Stimulated activated CD8-positive, alpha-beta memory T cell treated with anti-CD3 and anti-CD28 coated beads, Interleukin-4, amount 100 ng/mL, for 48 hours (primary cell): Measurements from ENCODE around the gene TBC1D16.

Source experiments
- DNase-seq: peaks from one replicate; pipeline ENCODE4 v3.0.0-alpha.2; 2020

The TBC1D16 gene

DNA sequence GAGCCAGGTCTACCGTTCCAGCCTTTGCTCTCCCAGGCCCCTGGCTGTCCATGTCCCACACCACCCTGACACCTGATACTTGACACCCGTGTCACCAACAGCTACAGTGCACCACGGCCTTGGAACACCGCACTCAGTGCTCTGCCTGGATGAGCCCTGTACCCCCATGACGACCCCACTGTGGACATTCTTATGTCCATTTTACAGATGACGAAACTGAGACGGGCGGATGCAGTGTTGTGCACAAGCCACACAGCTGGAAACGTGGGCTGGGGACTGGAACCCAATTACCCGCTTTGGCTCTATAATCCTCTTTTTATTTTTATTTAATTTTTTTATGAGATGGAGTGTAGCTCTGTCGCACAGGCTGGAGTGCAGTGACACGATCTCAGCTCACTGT, 112.9 kb downstream of the TBC1D16 start:
- no peak for DNase-seq

DNA sequence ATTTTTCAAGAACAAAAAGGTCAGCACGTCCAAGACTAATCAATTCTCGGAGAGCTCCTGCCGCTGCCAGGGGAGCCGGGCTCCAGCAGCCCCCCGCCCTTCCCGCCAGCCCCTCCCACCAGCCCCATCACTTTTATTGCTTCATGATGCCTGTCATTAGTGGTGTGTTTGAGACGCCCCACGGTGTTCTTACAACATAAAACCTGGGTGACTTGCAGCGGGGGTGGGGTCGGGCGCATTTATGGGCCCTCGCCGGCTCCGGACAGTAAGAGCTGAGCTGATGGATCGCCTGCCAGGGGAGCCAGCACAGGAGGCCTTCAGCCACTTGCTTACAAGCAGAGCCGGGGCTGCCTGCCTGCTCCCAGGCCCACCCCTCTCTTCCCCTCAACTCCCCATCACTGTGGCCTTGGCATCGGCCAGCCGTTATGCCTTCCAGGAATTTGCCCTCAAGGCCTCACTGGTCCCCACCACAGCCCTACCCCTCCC, 113.5 kb downstream of the TBC1D16 start:
- DNase-seq, result no peak

DNA sequence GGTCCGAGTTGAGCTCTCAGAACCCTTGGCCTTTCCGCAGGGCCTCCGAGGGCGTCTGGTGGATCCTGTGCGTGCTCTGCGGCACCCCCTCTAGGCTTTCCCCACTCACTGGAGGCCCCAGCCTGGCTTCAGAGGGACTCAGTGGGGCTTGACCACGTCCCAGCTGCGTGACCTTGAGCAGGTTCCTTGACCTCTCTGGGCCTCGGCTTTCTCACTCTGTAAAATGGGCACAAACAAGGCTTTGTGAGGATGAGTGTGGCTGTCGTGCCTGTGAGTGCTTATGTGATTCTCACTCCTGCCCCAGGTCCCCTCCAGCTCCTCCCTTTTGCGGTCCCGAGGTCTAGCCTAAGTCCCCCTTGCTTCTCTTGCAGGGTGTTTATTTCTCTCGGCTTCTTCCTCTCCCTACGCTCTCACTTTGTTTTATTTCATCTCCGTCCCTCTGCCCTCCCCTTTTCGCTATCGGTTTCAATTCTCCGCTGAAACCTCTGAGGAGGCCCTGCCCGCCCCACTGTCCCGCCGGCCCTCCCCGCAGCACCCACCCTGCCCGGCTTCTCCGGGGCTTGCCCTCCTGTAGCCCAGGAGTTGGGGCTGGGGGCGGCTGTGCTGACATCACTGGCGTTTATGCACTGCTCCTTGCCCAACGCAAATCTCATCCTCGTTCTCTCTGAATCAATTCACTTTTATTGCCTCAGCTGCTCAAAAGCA, 114.1 kb downstream of the TBC1D16 start:
- DNase-seq, result no peak

DNA sequence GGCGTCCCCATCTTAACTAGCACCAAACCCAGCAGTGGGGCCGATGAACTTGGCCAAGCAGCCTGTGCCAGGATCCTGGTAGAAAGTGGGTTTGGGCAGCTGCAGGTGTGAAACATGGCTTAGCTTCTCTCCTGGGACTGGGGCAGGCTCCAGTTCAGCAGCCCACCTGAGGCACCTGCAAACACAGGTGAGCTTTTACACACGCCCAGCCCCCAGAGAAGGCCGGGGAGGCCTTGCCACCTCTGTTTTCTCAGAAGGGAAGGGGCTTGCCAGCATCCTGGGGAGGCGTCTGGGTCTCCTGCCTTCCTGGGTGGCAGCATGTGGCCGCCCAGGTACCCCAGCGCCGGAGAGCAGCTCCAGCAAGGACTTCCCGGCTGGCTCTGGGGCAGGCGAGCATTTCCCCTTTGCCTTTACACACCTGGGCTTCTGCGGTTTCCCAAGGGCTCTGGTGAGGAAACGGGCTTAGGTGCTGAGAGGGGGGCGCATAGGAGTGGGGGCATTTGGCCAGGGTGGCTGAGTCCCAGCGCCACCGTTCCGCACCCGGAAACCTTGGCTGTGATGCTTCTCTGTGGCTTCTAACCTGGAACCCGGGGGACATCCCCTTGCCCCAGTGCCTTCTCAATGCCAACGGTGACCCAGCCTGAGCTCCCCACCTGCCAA, 114.8 kb downstream of the TBC1D16 start:
- DNase-seq, result no peak

DNA sequence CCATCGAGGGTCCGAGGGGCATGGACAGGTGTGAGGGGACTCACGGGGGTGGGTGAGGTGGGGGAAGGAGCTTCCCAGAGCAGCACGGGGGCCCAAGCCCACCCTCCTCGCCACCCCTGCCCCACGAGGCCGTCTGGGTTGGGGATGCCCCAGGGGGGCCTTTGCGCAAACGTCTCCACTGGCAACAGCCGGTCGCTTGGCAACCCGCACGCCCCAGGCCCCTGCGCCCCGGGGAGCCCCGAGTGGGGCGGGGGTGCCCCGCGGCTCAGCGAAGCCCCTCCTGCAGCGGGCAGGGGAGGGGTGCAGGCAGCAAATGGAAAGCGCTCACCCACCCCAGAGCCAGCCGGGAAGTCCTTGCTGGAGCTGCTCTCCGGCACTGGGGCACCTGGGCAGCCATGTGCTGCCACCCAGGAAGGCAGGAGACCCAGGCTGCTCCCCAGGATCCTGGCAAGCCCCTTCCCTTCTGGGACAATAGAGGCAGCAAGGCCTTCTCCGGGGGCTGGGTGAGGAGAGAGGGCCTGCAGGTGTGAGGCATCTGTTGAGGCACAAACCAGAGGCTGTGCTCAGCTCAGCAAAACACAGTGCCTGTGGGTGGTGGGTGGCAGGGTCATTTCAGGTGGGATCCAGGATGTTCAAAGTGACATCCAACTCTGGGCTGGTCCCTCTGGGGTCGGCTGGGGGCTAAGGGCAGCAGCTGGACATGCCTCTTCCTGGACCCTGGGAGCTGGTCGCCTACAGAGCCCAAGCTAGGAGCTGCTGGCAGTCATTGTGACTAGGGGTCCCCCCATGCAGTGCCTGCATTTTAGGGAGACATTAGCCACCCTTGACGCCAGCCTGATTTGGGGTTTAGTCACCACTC, 115.6 kb downstream of the TBC1D16 start:
- DNase-seq, result no peak

DNA sequence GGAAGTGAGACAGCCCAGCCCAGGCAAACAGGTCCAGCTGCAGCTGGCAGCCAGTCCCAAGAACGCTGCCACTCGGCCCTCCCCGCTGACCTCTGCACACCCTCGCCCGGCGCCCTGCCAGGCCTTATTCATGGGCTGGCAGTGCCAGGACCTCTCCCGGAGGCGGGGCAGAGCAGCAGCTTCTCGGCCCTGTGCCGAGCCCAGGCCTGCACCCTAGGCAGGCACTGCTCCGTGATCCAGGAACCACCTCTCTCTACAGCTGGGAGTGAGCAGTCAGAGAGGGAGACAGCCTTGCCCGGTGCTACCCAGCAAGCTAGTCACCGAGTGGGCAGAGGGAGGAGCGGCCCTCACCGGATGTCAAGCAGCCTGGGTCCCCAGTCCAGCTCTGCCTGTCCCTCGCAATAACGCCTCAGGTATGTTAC, 116.5 kb downstream of the TBC1D16 start:
- DNase-seq, result no peak

DNA sequence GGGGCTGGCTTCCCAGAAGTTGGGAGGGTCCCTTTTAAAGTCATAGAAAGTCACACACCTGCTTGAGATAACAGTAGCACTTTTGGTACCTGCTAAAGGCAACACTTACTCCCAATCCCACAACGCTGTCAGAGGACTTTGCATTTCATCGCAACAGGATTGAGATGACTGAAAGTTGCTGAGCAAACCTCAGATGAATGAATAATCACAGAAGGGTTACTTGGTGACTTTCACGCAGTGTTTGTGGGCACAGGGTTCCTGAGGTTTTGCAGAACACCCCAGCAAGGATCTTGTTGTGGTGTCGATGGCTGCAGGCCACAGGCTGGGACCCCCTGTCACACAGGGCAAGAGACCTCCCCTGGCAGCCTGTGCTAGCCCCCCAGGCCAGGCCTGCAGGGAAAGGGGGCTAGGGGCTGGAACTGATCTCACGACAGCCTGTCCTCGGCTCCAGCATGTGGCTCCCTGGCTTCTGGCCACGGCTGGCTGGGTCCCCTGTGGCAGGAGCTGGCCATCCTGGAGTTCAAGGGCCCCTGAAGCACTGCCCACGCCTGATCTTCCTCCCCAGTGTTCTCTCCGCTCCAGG, 117.0 kb downstream of the TBC1D16 start:
- DNase-seq, result no peak

DNA sequence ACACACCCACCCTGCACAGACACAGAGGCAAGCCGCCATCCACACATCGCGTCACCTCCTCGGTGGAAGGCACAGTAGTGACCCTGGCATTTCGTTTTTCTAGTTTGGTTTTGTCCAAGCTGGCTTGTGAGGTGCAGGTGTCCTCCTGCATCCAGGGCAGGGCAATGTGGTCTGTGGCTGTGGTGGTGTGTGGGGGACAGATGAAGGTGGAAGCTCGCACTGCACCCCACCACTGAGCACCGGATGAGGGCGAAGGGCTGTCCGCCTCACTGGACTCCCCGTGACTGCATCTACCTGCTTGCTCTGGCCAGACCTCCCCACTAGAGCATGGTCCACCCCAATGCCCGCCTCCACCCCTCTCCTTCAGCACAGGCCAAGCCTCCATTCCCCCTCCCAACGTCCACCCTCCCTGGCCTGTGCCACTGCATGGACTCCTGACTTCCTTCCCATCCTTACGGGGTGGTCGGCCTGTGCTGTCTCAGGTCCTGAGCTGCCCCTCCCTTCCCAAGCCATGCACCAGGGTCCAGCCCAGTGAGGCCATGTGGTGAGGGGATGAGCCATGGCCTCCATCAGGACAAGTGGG, 117.7 kb downstream of the TBC1D16 start:
- no peak for DNase-seq

DNA sequence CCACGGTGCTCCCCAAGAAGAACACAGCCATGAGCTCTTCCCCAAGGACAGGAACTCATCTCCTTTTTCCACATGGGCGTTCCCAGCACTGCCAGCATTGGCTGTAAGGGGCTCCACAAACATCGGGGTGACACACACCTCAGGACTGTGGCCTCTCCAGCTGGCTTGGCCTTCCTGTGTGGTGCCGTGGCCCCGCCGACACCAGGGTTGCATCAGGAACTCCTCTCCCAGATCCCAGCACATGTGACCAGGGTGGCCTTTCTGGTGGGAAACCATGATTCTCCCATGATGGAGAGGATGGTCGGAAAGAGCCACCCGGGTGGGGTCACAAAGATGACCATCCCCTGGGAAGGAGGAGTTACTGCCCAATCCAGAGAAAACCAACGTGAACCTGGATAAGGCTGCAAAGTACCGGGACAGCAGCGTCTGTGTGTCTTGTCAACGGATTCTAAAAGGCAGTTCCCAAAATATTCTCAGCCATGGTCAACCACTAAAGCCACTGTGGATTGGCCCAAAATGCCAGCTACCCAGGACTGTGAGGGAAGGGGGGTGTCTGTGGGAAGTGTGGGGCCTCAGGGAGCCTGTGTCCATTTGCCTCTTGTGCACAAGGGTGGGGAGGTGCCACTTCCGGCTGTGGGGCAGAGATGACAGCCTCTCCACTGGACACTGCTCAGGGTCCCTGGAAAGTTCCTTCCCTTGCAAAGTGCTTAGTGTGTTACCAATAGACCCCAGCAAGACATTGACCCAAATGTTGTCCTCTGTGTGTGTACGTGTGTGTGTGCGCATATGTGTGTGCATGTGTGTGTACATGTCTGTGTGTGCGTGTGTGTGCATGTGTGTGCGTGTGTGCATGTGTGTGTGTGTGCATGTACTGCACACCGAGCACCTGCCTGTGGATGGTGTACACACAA, 118.4 kb downstream of the TBC1D16 start:
- DNase-seq, result no peak

DNA sequence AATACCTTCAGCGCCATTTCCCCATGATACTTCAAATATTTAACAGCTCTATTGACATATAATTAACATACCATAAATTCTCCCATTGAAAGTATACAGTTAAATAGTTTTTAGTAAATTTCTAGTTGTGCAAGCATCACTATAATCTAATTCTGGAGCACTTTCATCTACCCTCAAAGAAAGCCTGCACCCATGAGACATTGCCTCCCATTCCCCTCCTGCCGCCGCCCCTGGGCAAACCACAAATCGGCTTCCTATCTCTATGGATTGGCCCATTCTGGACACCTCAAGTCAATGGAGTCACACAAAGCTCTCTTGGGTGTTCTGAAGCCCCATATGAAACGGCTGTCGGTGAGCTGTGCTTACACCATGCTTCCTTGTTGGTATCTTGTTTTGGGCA, 119.2 kb downstream of the TBC1D16 start:
- DNase-seq, result no peak

DNA sequence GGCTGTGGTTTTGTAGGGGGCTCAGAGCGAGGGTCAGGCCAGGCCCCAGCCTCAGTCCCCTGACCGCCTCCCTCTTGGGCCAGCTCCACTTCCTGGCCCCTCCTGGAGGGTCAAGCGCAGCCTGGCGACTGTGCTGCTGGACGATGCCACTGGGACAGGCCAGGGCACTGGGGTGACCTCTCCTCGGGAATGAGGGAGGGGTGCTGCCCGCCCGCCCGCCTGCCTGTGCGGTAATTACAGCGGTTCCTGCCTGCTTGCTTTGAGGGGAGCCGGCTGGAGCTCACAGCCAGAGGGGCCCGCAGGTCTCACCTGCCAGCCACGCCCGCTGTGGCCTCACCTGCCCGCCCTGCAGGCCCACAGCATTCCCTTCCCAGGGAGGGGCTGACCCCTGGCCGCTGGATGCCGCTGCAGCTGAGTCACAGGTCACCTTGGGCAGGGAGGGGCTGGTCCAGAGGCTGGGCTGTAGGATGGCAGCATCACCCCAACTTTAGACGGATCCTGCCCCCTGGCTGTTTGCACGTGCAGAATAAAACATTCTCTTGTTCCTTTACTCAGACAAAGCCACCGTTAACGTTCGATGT, 119.7 kb downstream of the TBC1D16 start:
- DNase-seq, result no peak

DNA sequence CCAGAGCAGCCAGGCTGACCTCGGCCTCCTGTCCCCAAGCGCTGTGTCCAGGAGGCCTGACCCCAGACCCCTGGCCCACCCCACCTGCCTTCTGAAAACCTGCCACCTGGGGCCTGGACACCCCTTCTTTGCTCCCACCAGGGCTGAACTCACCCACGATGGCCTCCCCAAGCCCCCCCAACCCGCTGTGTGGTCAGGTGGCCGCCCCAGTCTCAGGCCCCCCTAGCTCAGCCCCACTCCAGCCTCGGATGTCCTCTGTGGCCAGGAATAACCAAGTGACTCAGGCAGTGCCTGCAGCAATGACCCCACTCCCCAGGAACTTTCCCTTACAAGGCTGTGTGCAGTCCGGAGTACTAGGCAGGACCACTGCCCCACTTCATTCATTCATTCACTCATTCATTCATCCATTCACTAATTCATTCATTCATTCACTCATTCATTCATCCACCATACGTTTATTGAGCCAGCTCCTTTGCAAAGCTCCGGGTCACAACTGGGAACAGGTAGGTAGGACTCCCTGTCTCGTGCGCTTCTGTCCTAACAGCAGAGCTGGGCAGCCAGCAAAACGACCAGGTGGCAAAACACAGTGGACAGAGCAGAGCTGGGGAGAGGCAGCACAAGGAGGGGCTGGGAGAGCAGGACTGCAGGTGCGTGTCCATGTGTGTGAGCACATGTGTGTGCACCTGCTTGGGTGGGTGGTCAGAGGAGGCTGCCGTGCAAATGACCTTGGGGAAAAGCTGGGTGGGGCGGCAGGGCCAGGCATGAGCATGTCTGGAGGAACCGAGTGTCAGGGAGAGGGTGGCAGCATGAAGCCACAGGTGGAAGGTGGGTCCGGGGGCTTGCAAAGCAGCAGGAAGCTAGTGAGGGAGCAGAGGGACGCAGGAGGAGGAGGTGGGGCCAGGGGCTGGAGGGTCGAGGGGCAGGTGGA, 120.6 kb downstream of the TBC1D16 start:
- DNase-seq, result no peak

DNA sequence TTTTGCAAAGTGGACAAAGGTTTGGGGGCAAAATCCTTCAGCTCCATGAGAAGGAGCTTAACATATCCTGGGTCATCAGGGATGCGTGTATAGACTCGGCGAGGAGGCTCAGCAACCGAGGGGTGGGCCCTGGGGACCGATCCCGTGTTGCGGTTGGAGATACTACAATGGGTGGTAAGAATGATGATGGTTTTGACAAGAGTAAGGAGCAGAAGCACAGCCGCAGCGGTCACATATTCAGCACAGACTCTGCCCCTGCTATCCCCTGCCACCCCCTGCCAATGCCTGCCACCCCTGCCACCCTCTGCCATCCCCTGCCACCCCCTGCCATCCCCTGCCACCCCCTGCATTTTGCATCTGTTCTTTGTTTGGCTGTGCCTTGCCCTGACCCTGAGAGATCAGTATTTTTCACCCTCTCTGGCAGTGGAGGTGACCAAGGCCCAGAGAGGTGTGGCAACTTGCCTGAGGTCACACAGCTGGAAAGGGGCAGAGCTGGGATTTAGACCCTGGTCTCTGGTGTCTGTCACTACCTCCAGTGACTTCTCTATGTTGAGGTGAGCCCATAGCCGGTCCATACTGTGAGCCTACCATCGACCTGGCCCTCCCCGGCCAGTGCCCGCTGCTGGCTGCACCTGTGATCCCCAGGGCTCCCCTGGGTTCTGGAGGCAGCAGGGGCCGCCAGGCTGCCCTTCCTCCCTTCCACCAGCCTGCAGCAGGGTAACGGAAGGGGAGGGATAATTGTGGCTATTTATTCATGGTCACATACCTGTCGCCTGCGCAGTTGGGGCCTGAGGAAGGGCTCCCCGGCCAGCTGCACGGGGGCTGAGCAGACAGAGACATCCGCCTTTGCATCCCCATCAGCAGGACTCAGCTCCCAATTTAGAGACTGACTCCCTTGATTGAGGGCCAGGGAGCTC, 121.5 kb downstream of the TBC1D16 start:
- DNase-seq, result no peak

DNA sequence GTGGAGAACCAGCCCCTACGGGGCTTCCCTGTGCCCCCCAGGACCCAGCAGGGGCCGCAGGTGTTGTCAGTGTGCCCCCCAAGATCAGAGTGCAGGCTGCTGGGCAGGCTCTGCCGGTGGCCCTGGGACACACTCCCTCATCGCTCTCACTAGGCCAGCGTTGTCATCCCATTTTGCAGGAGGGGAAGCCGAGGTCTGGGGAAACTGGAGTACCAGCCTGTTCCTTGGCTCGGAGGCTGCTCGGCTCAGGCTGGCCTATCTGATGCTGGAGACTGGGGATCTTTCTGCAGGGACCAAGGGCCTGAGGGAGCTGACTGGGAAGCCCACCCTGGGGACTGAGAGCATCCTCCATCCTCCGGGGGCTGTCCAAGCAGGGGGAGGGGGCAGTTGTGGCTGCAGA, 122.2 kb downstream of the TBC1D16 start:
- no peak for DNase-seq

DNA sequence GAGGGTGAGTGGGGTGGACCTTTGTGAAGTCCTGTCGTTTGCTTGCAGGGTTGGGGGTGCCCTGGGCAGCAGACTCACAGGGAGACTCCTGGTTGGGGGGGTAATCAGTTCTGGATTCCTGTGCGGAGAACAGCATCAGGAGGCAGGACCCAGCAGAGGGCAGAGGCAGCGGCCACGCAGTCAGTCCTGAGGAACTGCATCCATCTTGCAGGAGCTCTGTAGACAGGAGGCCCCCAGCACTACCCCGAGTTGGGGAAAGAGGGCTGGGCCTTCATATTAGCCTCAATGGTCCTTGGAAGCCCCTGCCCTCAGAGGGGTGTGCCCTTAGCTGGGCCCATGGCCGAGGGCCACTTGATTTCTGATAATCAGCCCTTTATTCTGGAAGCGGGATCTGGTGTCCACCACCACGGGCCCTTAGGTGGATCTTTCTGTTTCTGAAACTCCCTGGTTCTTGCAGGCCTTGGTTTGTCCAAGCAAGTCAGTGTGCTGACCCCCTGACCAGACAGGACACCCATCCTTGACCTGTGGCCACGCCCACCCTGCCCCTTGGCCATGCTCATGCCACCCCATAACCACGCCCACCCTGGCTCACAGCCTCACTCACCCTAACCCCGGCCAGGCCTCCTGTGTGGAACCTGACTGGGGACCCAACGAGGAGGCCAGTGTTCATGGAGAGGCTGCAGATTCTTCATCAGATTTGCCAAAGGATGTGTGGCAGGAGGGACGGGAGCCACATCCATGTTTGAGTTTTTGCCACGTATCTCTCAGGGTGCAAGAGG, 122.9 kb downstream of the TBC1D16 start:
- no peak for DNase-seq

DNA sequence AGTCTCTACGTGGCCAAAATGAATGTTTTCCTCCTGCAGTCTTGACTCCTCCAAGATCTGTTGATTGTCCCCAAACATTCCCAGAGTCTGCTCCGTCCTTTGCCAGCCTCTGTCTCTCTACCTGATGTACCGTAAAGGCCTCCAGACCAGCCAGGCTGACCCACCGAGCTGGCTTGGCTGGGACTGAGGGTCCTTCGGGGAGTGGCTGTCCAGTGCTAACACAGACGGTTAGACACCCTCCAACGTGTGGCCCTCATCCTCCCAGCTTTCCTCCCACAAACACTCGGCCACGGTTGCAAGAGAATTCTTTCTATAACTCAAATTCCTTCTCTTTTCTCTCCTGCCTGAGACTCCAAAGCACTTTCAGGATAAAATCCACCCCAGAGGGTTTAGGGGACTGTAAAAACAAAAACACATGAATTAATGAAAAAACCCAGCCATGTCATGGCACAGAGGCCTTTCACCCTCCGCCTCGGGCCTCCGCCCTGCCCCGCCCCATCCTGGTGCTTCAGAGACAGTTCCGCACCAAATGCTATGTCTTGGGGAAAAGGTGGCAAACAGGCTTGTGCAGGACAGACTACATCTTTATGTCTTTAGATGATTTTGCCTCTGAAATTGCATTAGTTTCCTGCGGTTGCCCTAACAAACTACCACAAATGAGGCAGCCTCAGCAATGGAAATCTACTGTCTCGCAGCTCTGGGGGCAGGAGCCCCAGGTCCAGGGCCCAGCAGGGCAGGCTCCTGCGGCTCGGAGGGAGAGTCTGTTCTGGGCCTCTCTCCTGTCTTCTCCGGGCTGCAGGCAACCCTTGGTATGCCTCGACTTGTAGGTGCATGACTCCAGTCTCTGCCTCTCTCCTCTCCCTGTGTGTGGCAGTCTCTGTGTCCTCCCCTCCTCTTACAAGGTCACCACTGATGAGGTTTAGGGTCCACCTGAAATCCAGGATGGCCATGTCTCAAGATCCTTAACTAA, 124.0 kb downstream of the TBC1D16 start:
- DNase-seq, result no peak

DNA sequence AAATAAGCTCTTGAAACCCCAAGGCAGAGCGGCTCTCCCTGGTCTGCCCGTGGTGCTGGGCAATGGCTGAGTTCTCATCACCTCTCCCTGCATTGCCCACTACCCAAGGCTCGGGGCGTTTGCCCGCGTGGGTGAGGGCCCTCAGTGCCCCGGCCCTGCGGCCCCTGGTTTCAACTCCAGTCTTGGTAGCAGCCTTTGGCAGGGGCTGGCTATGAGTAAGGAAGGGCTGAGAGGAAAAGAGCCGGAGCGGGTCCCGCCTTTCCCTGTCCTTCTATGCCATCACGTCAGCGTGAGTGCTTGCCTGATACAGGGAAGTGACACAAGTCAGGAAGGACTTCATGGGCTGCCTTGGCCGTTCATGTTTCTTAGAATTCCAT, 124.7 kb downstream of the TBC1D16 start:
- DNase-seq, result no peak
